HEK293 (cell line): ENCODE data around the gene FAM3C.
"Not testable (repeated sequence)": the region's sequence is repeated elsewhere in the genome, so short reads cannot be mapped to it uniquely, and the experiment has no call there.

Experiments used
- CTCF ChIA-PET: fragments of 350-600 bp; formaldehyde crosslinking; extraction: SDS; loops from one replicate; lab custom pipeline; 2021; ENCODE audit warnings: antibody characterized with exemption; lab: Yijun Ruan, JAX
- POLR2A ChIA-PET: fragments of 300-600 bp; formaldehyde crosslinking; extraction: SDS; loops from one replicate; lab custom pipeline; 2020; ENCODE audit warnings: antibody characterized with exemption, inconsistent platforms; lab: Yijun Ruan, JAX
- H3K27ac ChIP-seq: fragments of 200-500 bp; sonication (Bioruptor generic); 2 replicates; pipeline ENCODE4 v1.5.1; 2014; ENCODE audit warnings: low read depth, low read length, control low read depth, inconsistent platforms; ENCODE audit errors: extremely low read depth
- H3K36me3 ChIP-seq, 2 experiments: fragments of 200-500 bp in 1 of 2; sonication (Bioruptor generic) in 1 of 2; 1 replicate in 1 of 2; 2 replicates in 1 of 2; pipeline ENCODE4 v1.5.1; 2014 to 2017; ENCODE audit warnings: inconsistent platforms in 2 of 2, low read length in 2 of 2; ENCODE audit not compliant: control insufficient read depth in 2 of 2, insufficient read depth in 1 of 2
- H3K4me1 ChIP-seq: fragments of 200-500 bp; sonication (Bioruptor generic); 2 replicates; pipeline ENCODE4 v1.5.1; 2014; ENCODE audit warnings: mild to moderate bottlenecking, low read length, inconsistent platforms; ENCODE audit not compliant: control insufficient read depth, insufficient read depth
- H3K4me3 ChIP-seq: 2 replicates; pipeline ENCODE4 v1.5.1; 2011; ENCODE audit warnings: low read depth, mild to moderate bottlenecking, control low read depth, low read length, moderate library complexity
- H3K9me3 ChIP-seq: fragments of 200-500 bp; sonication (Bioruptor generic); 2 replicates; pipeline ENCODE4 v1.5.1; 2014; ENCODE audit warnings: low read depth, low read length, inconsistent platforms; ENCODE audit not compliant: control insufficient read depth, insufficient read depth
- BCL11B ChIP-seq: fragments of 450-650 bp; formaldehyde crosslinking; IDR thresholded peaks from 2 replicates; pipeline ENCODE4 v1.5.1; 2016; ENCODE audit warnings: low read depth, missing biosample characterization, missing genetic modification characterization
- HIC1 ChIP-seq: fragments of 450-650 bp; formaldehyde crosslinking; IDR thresholded peaks from 2 replicates; pipeline ENCODE4 v1.5.1; 2016; ENCODE audit warnings: missing biosample characterization, missing genetic modification characterization
- IKZF3 ChIP-seq: fragments of 450-650 bp; IDR thresholded peaks from 2 replicates; pipeline ENCODE4 v1.5.0; 2018; ENCODE audit warnings: missing biosample characterization, mild to moderate bottlenecking, missing genetic modification characterization, moderate library complexity
- OSR2 ChIP-seq: fragments of 450-650 bp; formaldehyde crosslinking; IDR thresholded peaks from 2 replicates; pipeline ENCODE4 v1.5.1; 2016; ENCODE audit warnings: missing biosample characterization, missing genetic modification characterization
- ZFP37 ChIP-seq: fragments of 450-650 bp; formaldehyde crosslinking; IDR thresholded peaks from 2 replicates; pipeline ENCODE4 v1.5.1; 2016; ENCODE audit warnings: missing biosample characterization, missing genetic modification characterization
- ZNF394 ChIP-seq: fragments of 450-650 bp; formaldehyde crosslinking; IDR thresholded peaks from 2 replicates; pipeline ENCODE4 v1.5.1; 2016; ENCODE audit warnings: missing biosample characterization, missing genetic modification characterization, mild to moderate bottlenecking, moderate library complexity, borderline replicate concordance
- ZNF433 ChIP-seq: fragments of 450-650 bp; formaldehyde crosslinking; IDR thresholded peaks from 2 replicates; pipeline ENCODE4 v1.5.1; 2016; ENCODE audit warnings: missing biosample characterization, missing genetic modification characterization, low read depth
- ZNF449 ChIP-seq: fragments of 450-650 bp; formaldehyde crosslinking; IDR thresholded peaks from 2 replicates; pipeline ENCODE4 v1.5.1; 2017; ENCODE audit warnings: missing biosample characterization, mild to moderate bottlenecking, missing genetic modification characterization, moderate library complexity
- ZNF510 ChIP-seq: fragments of 450-650 bp; formaldehyde crosslinking; IDR thresholded peaks from 2 replicates; pipeline ENCODE4 v1.5.1; 2018; ENCODE audit warnings: mild to moderate bottlenecking, missing genetic modification characterization, missing biosample characterization; ENCODE audit not compliant: insufficient replicate concordance
- ZNF645 ChIP-seq: fragments of 450-650 bp; formaldehyde crosslinking; IDR thresholded peaks from 2 replicates; pipeline ENCODE4; 2016; ENCODE audit warnings: missing biosample characterization, missing genetic modification characterization
- ZNF670 ChIP-seq: fragments of 450-650 bp; formaldehyde crosslinking; IDR thresholded peaks from 2 replicates; pipeline ENCODE4 v1.5.1; 2016; ENCODE audit warnings: missing biosample characterization, missing genetic modification characterization, low read depth
- ZSCAN30 ChIP-seq: fragments of 450-650 bp; IDR thresholded peaks from 2 replicates; pipeline ENCODE4 v1.5.1; 2018; ENCODE audit warnings: missing biosample characterization, mild to moderate bottlenecking, missing genetic modification characterization, moderate library complexity

Gene FAM3C

GRCh38 chr7:121428855-121429489 is 32.9 kb upstream of the FAM3C start:
- CTCF ChIA-PET: interaction anchor here (1.2 kb wide), 1 partner anchor 33 kb away, joined by 3 read pairs; the partner anchor contains the start of gene FAM3C
- Histone ChIP-seq H3K4me3 (no peak overlapping the region), H3K36me3 (no peaks in the 10 kb centered on the region), H3K9me3 (no peaks in the 10 kb centered on the region), H3K4me1 (no peaks in the 10 kb centered on the region), H3K27ac (no peak overlapping the region)
- no peak for TF ChIP-seq ZNF394 (tag by site-specific recombination)
- TF ChIP-seq OSR2 (tag by site-specific recombination): no peak
- TF ChIP-seq ZNF645 (tag by site-specific recombination): no peak
- TF ChIP-seq ZSCAN30 (tag by site-specific recombination): no peak
- no peak for TF ChIP-seq HIC1 (tag by site-specific recombination)
- TF ChIP-seq ZNF510 (tag by site-specific recombination): no peak
- TF ChIP-seq ZNF449 (tag by site-specific recombination): no peak
- no peak for TF ChIP-seq BCL11B
- POLR2A ChIA-PET: no interaction called here

- H3K27ac ChIP-seq, CTCF ChIA-PET, H3K9me3 ChIP-seq, H3K4me3 ChIP-seq, H3K4me1 ChIP-seq, H3K36me3 ChIP-seq: not testable (repeated sequence)
- POLR2A ChIA-PET: interaction anchor here (0.9 kb wide), 1 partner anchor 16 kb away, joined by 3 read pairs; no protein-coding TSS in a partner anchor
These were observed 25.6 kb upstream of the FAM3C start for GRCh38 chr7:121421743-121422142.

GRCh38 chr7:121420976-121421375 is 24.9 kb upstream of the FAM3C start:
- ChIA-PET CTCF (interaction anchor here (0.6 kb wide), 1 partner anchor 25 kb away, joined by 3 read pairs; the partner anchor contains the start of gene FAM3C), POLR2A (interaction anchor here (0.9 kb wide), 1 partner anchor 17 kb away, joined by 3 read pairs; no protein-coding TSS in a partner anchor)
- no peak overlapping the region for H3K4me3 ChIP-seq

More at GRCh38 chr7:121420976-121421375, 24.9 kb upstream of the FAM3C start:
- no peak for TF ChIP-seq ZFP37 (tag by site-specific recombination)
- no peak for TF ChIP-seq IKZF3 (tag by site-specific recombination)
- no peak for TF ChIP-seq ZNF433 (tag by site-specific recombination)
- TF ChIP-seq ZNF670 (tag by site-specific recombination): no peak
- TF ChIP-seq, all 188 proteins: peak for 0
- Histone ChIP-seq H3K27ac (no peak overlapping the region), H3K9me3 (no peaks in the 10 kb centered on the region), H3K36me3 (no peaks in the 10 kb centered on the region), H3K4me1 (no peaks in the 10 kb centered on the region)
